ENCODE measurements around the gene GDF15.

- TF ChIP-seq POLR2A (IDR thresholded peaks at IDR 0.05; ENCODE audit: low read length) (no peak), GATA1 (IDR thresholded peaks at IDR 0.05; ENCODE audit: low read depth, low read length) (no peak)
These were observed 12.5 kb upstream of the GDF15 start for GRCh38 chr19:18373407-18373891.

Measured in erythroblast (primary cell).